Gastroesophageal sphincter (tissue), 3 donors: ENCODE results near the gene SPG7.

Experiments
- EP300 ChIP-seq: sonication (generic); formaldehyde crosslinking; IDR thresholded peaks from one replicate; pipeline ENCODE4 v1.6.1; 2017; ENCODE audit warnings: antibody characterized with exemption, mild to moderate bottlenecking
- POLR2A ChIP-seq, 2 donors: fragments of 450-650 bp; IDR thresholded peaks; one replicate each; pipeline ENCODE4 v1.6.1; 2017; ENCODE audit warnings: antibody characterized with exemption in 2 of 2, mild to moderate bottlenecking in 2 of 2, moderate library complexity in 1 of 2
- POLR2AphosphoS5 ChIP-seq: sonication (generic); formaldehyde crosslinking; IDR thresholded peaks from one replicate; pipeline ENCODE4 v1.6.1; 2017; ENCODE audit warnings: antibody characterized with exemption
- TF ChIP-seq, protein P1 (sequence below), 4 experiments: fragments of 200-600 bp in 2 of 4; fragments of 450-650 bp in 2 of 4; sonication (generic) in 1 of 4; IDR thresholded peaks; one replicate each; pipeline ENCODE4 v1.5.1; 2017 to 2019; ENCODE audit warnings: antibody characterized with exemption in 4 of 4, mild to moderate bottlenecking in 2 of 4, moderate library complexity in 2 of 4

- TF ChIP-seq, protein P1, sequence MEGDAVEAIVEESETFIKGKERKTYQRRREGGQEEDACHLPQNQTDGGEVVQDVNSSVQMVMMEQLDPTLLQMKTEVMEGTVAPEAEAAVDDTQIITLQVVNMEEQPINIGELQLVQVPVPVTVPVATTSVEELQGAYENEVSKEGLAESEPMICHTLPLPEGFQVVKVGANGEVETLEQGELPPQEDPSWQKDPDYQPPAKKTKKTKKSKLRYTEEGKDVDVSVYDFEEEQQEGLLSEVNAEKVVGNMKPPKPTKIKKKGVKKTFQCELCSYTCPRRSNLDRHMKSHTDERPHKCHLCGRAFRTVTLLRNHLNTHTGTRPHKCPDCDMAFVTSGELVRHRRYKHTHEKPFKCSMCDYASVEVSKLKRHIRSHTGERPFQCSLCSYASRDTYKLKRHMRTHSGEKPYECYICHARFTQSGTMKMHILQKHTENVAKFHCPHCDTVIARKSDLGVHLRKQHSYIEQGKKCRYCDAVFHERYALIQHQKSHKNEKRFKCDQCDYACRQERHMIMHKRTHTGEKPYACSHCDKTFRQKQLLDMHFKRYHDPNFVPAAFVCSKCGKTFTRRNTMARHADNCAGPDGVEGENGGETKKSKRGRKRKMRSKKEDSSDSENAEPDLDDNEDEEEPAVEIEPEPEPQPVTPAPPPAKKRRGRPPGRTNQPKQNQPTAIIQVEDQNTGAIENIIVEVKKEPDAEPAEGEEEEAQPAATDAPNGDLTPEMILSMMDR (IDR thresholded peaks at IDR 0.05): no peak
- TF ChIP-seq EP300 (no peak), POLR2A (IDR thresholded peaks at IDR 0.05) (no peak), POLR2AphosphoS5 (no peak)
Observed at GRCh38 chr16:89507214-89507833, 879 bp upstream of the SPG7 start.
